IMR-90 (cell line): ENCODE data around the gene RNASE1. TPM values are rescaled to one million over a fixed set of nuclear protein-coding genes. Genes with fewer than 3 reads are reported as not detected.

Source experiments
- ATAC-seq: fragments of 200-7000 bp; cut with Tn5 transposase; 2 replicates; pipeline ENCODE4 v1.9.1; 2020; ENCODE audit warnings: low read depth, mild to moderate bottlenecking, moderate library complexity
- BruUV-seq: library from RNA; stranded (reverse); fragments of 400-500 nt; replicated peaks from 2 replicates; lab custom pipeline; 2021; lab: Mats Ljungman, UMichigan
- CTCF ChIA-PET: fragments of 300-600 bp; formaldehyde crosslinking; extraction: SDS; loops from one replicate; lab custom pipeline; 2021; ENCODE audit warnings: antibody characterized with exemption; lab: Yijun Ruan, JAX
- POLR2A ChIA-PET: fragments of 300-600 bp; sonication (Branson Sonifier 250); formaldehyde crosslinking; loops from one replicate; lab custom pipeline; 2022; ENCODE audit warnings: antibody characterized with exemption; ENCODE audit not compliant: unreplicated experiment; lab: Charles Lee
- DNase-seq: peaks from one replicate; pipeline ENCODE4 v3.0.0; 2013
- H2AFZ ChIP-seq: replicated peaks from 2 replicates; pipeline ENCODE3; 2013; ENCODE audit warnings: low read length, mild to moderate bottlenecking; ENCODE audit not compliant: poor library complexity
- H2AK5ac ChIP-seq: 2 replicates; pipeline ENCODE4 v1.6.1; 2013; ENCODE audit warnings: low read depth, low read length, inconsistent platforms
- H2AK9ac ChIP-seq: replicated peaks from 2 replicates; pipeline ENCODE3; 2013; ENCODE audit warnings: mild to moderate bottlenecking, low read depth, low read length, moderate library complexity; ENCODE audit not compliant: poor library complexity
- H2BK120ac ChIP-seq: 2 replicates; pipeline ENCODE4 v1.6.1; 2013; ENCODE audit warnings: low read depth, low read length, inconsistent platforms
- H2BK15ac ChIP-seq: 3 replicates; pipeline ENCODE4 v1.6.1; 2013; ENCODE audit warnings: low read depth, low read length, inconsistent platforms
- H2BK20ac ChIP-seq: 2 replicates; pipeline ENCODE4 v1.6.1; 2013; ENCODE audit warnings: low read depth, mild to moderate bottlenecking, inconsistent platforms, low read length, moderate library complexity
- H2BK5ac ChIP-seq: 2 replicates; pipeline ENCODE4 v1.6.1; 2013; ENCODE audit warnings: mild to moderate bottlenecking, low read depth, low read length, inconsistent platforms; ENCODE audit not compliant: poor library complexity, severe bottlenecking
- H3K14ac ChIP-seq: replicated peaks from 2 replicates; pipeline ENCODE4 v1.6.1; 2013; ENCODE audit warnings: low read depth, low read length, inconsistent platforms
- H3K18ac ChIP-seq: 2 replicates; pipeline ENCODE4 v1.6.1; 2013; ENCODE audit warnings: low read depth, low read length, control low read depth
- H3K23ac ChIP-seq: 2 replicates; pipeline ENCODE4 v1.6.1; 2013; ENCODE audit warnings: low read depth, low read length, inconsistent platforms
- H3K27ac ChIP-seq: 2 replicates; pipeline ENCODE4 v1.5.1; 2013; ENCODE audit warnings: mild to moderate bottlenecking, control low read depth, low read length; ENCODE audit not compliant: insufficient read depth
- H3K27me3 ChIP-seq: 2 replicates; pipeline ENCODE4 v1.6.1; 2013; ENCODE audit warnings: low read length; ENCODE audit not compliant: control insufficient read depth, insufficient read depth
- H3K36me3 ChIP-seq: 2 replicates; pipeline ENCODE4 v1.6.1; 2013; ENCODE audit warnings: low read length, mixed read lengths; ENCODE audit not compliant: control insufficient read depth, insufficient read depth
- H3K4ac ChIP-seq: 2 replicates; pipeline ENCODE4 v1.6.1; 2013; ENCODE audit warnings: low read depth, low read length, inconsistent platforms
- H3K4me1 ChIP-seq: 2 replicates; pipeline ENCODE4 v1.6.1; 2013; ENCODE audit warnings: low read length, mixed read lengths; ENCODE audit not compliant: control insufficient read depth, insufficient read depth
- H3K4me2 ChIP-seq: 2 replicates; pipeline ENCODE4 v1.6.1; 2013; ENCODE audit warnings: low read depth, mild to moderate bottlenecking, control low read depth, low read length, moderate library complexity
- H3K4me3 ChIP-seq: 2 replicates; pipeline ENCODE4 v1.5.1; 2013; ENCODE audit warnings: low read depth, mild to moderate bottlenecking, control low read depth, low read length, moderate library complexity; ENCODE audit not compliant: insufficient read depth
- H3K56ac ChIP-seq: 2 replicates; pipeline ENCODE4 v1.6.1; 2013; ENCODE audit warnings: low read length, inconsistent platforms; ENCODE audit not compliant: insufficient read depth; ENCODE audit errors: extremely low read depth
- H3K79me1 ChIP-seq, 2 experiments: 2 replicates each; pipeline ENCODE4 v1.6.1; 2013; ENCODE audit warnings: low read length in 2 of 2, inconsistent platforms in 1 of 2, low read depth in 1 of 2
- H3K9ac ChIP-seq: 2 replicates; pipeline ENCODE4 v1.6.1; 2013; ENCODE audit warnings: low read depth, low read length, control low read depth
- H3K9me1 ChIP-seq: 2 replicates; pipeline ENCODE4 v1.6.1; 2013; ENCODE audit warnings: low read length, inconsistent platforms; ENCODE audit not compliant: insufficient read depth
- H3K9me3 ChIP-seq: 2 replicates; pipeline ENCODE4 v1.6.1; 2013; ENCODE audit warnings: low read length; ENCODE audit not compliant: control insufficient read depth, insufficient read depth
- H4K20me1 ChIP-seq: 2 replicates; pipeline ENCODE4 v1.6.1; 2013; ENCODE audit warnings: low read length, inconsistent platforms; ENCODE audit not compliant: insufficient read depth
- H4K5ac ChIP-seq: 2 replicates; pipeline ENCODE4 v1.6.1; 2013; ENCODE audit warnings: mild to moderate bottlenecking, low read depth, low read length, control low read depth
- H4K8ac ChIP-seq, 2 experiments: 2 replicates each; pipeline ENCODE4 v1.6.1; 2013; ENCODE audit warnings: low read depth in 2 of 2, low read length in 2 of 2, control low read depth in 1 of 2, inconsistent platforms in 1 of 2
- H4K91ac ChIP-seq: 2 replicates; pipeline ENCODE4 v1.6.1; 2013; ENCODE audit warnings: low read depth, low read length, inconsistent platforms; ENCODE audit not compliant: insufficient read depth
- FOS ChIP-seq: fragments of 150-350 bp; IDR thresholded peaks from 2 replicates; pipeline ENCODE4 v1.6.1; 2016; ENCODE audit warnings: low read depth, low read length
- WGBS, 2 experiments: methylation state at CpG; one replicate each; pipeline versions ENCODE4 v1.1.5 to v1.1.7; 2013; ENCODE audit warnings: missing lambda C conversion rate in 2 of 2; ENCODE audit not compliant: insufficient read length in 1 of 2; ENCODE audit errors: extremely low coverage in 2 of 2; 5-methylcytosine and 5-hydroxymethylcytosine counted together
- dilution Hi-C: fragments of 300-500 bp; cut with HindIII; formaldehyde crosslinking; loops from one replicate; pipeline ENCODE4 v1.14.3; 2018; ENCODE audit warnings: low sequenced_read_pairs; ENCODE audit not compliant: unreplicated experiment
- in situ Hi-C: fragments of 300-500 bp; cut with MboI; formaldehyde crosslinking; loops from 3 replicates; pipeline ENCODE4 v1.14.3; 2019; ENCODE audit warnings: low sequenced_read_pairs, inconsistent platforms, mixed read lengths
- intact Hi-C: fragments of 100-400 bp; cut with micrococcal nuclease; formaldehyde crosslinking; loops from 2 replicates; pipeline ENCODE4 v1.10.0; 2022
- polyA plus RNA-seq, 3 experiments: library from polyadenylated mRNA; depleted of rRNA; stranded (reverse); fragments of >200 nt; gene quantifications; 2 replicates each; pipeline ENCODE4 v1.2.3, GENCODE V29; 2012; ENCODE audit warnings: low replicate concordance in 1 of 3
- total RNA-seq: library from RNA; depleted of rRNA; stranded (reverse); fragments of >200 nt; gene quantifications from 2 replicates; pipeline ENCODE4 v1.2.3, GENCODE V29; 2012

Gene RNASE1
- total and polyA plus RNA-seq, 2 of the 4 experiments (the other 2 are of a cell fraction): not detected

GRCh38 chr14:20782280-20782890, 20.3 kb downstream of the RNASE1 start:
- H3K56ac ChIP-seq: no peak overlapping the region
- no TSS peak for BruUV-seq
- H4K91ac ChIP-seq: no peak overlapping the region
- no peak overlapping the region for H2BK120ac ChIP-seq
- H4K5ac ChIP-seq: no peak overlapping the region
- no peak overlapping the region for H3K27ac ChIP-seq
- ATAC-seq (no peak), DNase-seq (no peak)
- no peaks in the 10 kb centered on the region for H4K20me1 ChIP-seq
- H3K27me3 ChIP-seq: no peaks in the 10 kb centered on the region
- dilution Hi-C loops (no loop called here), in situ Hi-C loops (no loop called here), intact Hi-C loops (no loop called here)
- no peak overlapping the region for H2BK15ac ChIP-seq
- H3K36me3 ChIP-seq: no peaks in the 10 kb centered on the region
- no peak overlapping the region for H4K8ac ChIP-seq
- no peak overlapping the region for H3K18ac ChIP-seq
- no peak overlapping the region for H2BK5ac ChIP-seq
- no peaks in the 10 kb centered on the region for H3K9me1 ChIP-seq
- no peak overlapping the region for H2AK5ac ChIP-seq
- no peak for TF ChIP-seq FOS
- no peak overlapping the region for H2AK9ac ChIP-seq
- H3K4me1 ChIP-seq: no peaks in the 10 kb centered on the region
- H2AFZ ChIP-seq: no peak overlapping the region
- no peak overlapping the region for H2BK20ac ChIP-seq
- no peak overlapping the region for H3K23ac ChIP-seq
- H3K4ac ChIP-seq: no peak overlapping the region
- H3K4me3 ChIP-seq: no peak overlapping the region
- no peak overlapping the region for H3K9ac ChIP-seq
- POLR2A ChIA-PET: no interaction called here
- no peaks in the 10 kb centered on the region for H3K79me1 ChIP-seq
- H3K4me2 ChIP-seq: no peak overlapping the region
- no peak overlapping the region for H3K14ac ChIP-seq
- CTCF ChIA-PET: no interaction called here
- no CpG with 5 or more reads among the region's 5 CpGs for WGBS, 2 experiments
- no peaks in the 10 kb centered on the region for H3K9me3 ChIP-seq
